ENCODE data around the gene PDCD4. TPM values are rescaled to one million over a fixed set of nuclear protein-coding genes. Genes with fewer than 3 reads are reported as not detected.

Gene PDCD4
- total and polyA plus RNA-seq, 2 of the 8 experiments (the other 6 are each of a cell fraction or from before 2014, with no cell fraction given): 3.3 to 26.8 TPM

GRCh38 chr10:110923856-110924493 lies 52.2 kb downstream of the PDCD4 start (continued):
- no peak for TF ChIP-seq SIN3A (conservative IDR thresholded peaks at IDR 0.05 in 1 of 2, IDR thresholded peaks at IDR 0.05 in 1 of 2; ENCODE audit: low read depth in 1 of 2, low read length in 2 of 2)
- no peak for TF ChIP-seq CBX5 (IDR thresholded peaks at IDR 0.05; ENCODE audit: low read depth, low read length)
- no peak for TF ChIP-seq JUND (IDR thresholded peaks at IDR 0.05; ENCODE audit: low read length)
- TF ChIP-seq MAFK (IDR thresholded peaks at IDR 0.05; ENCODE audit: low read depth, low read length): no peak
- TF ChIP-seq TAF1 (IDR thresholded peaks at IDR 0.05; ENCODE audit: low read depth, low read length): no peak
- no peak for TF ChIP-seq HDAC6 (IDR thresholded peaks at IDR 0.05; ENCODE audit: low read depth, low read length)
- no peak for TF ChIP-seq CBX8 (IDR thresholded peaks at IDR 0.05; ENCODE audit: borderline replicate concordance, low read depth, low read length)
